ENCODE results near the gene DPP4. TPM values are rescaled to one million over a fixed set of nuclear protein-coding genes. Genes with fewer than 3 reads are reported as not detected.

Gene DPP4
- total RNA-seq, 2 experiments from 2014 or later = not detected

GRCh38 chr2:162090109-162090508 lies 16.1 kb upstream of the DPP4 start:
- TF ChIP-seq EZH2phosphoT487 (IDR thresholded peaks at IDR 0.05; ENCODE audit: borderline replicate concordance, low read depth, low read length) (no peak), CTCF (conservative IDR thresholded peaks at IDR 0.05; ENCODE audit: low read length) (no peak)
- Histone ChIP-seq H3K4me3 (ENCODE audit: low read depth, low read length, poor library complexity, severe bottlenecking) (no peak overlapping the region), H3K9me3 (ENCODE audit: low read length) (no peaks in the 10 kb centered on the region), H2AFZ (ENCODE audit: low read length) (no peak overlapping the region), H3K27ac (ENCODE audit: low read depth, low read length, poor library complexity, severe bottlenecking) (no peak overlapping the region), H3K36me3 (ENCODE audit: insufficient read depth, low read length) (no peaks in the 10 kb centered on the region), H4K20me1 (ENCODE audit: insufficient read depth, low read length) (no peaks in the 10 kb centered on the region), H3K4me1 (ENCODE audit: insufficient read depth, low read length, poor library complexity, severe bottlenecking) (no peaks in the 10 kb centered on the region), H3K9me2 (ENCODE audit: insufficient read depth, low read length) (no peaks in the 10 kb centered on the region), H3K4me2 (ENCODE audit: low read length) (no peak overlapping the region), H3K79me2 (ENCODE audit: insufficient read depth, low read depth, low read length) (no peaks in the 10 kb centered on the region)
- intact Hi-C loops (cut with micrococcal nuclease; ENCODE audit: unreplicated experiment) = no loop called here
- BruUV-seq (replicated peaks) = no TSS peak
- no peak for DNase-seq (ENCODE audit: low spot score)
- POLR2A ChIA-PET = no interaction called here
- CTCF ChIA-PET (ENCODE audit: unreplicated experiment) = no interaction called here

DNA sequence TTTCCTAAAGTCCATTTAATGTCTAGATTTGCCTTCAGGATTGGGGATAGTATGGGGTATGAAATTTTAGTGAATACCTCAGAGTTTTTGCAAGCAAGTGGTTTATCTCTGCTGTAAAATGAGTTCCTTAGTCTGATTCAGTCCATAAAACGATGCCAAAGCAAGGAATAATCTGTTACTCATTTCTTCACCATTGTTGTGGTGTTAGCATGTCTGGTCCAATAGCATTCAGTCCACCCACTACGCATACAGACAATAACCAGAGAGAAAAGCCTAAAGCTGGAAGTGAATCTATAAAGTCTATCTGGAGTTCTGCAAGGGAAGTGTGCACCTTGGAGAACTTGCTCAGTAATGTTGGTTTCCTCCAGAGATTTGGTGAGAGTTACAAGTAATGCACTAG lies 12.9 kb upstream of the DPP4 start:
- Histone ChIP-seq H3K27ac (ENCODE audit: low read depth, low read length, poor library complexity, severe bottlenecking) (no peak overlapping the region), H2AFZ (ENCODE audit: low read length) (no peak overlapping the region), H3K36me3 (ENCODE audit: insufficient read depth, low read length) (no peaks in the 10 kb centered on the region), H3K9me3 (ENCODE audit: low read length) (no peaks in the 10 kb centered on the region), H3K4me2 (ENCODE audit: low read length) (no peak overlapping the region), H3K79me2 (ENCODE audit: insufficient read depth, low read depth, low read length) (no peaks in the 10 kb centered on the region), H3K4me1 (ENCODE audit: insufficient read depth, low read length, poor library complexity, severe bottlenecking) (no peaks in the 10 kb centered on the region), H3K9me2 (ENCODE audit: insufficient read depth, low read length) (no peaks in the 10 kb centered on the region), H4K20me1 (ENCODE audit: insufficient read depth, low read length) (no peaks in the 10 kb centered on the region), H3K4me3 (ENCODE audit: low read depth, low read length, poor library complexity, severe bottlenecking) (no peak overlapping the region)
- ChIA-PET POLR2A (interaction anchor here (1.0 kb wide), 1 partner anchor 19 kb away, joined by 3 read pairs; no protein-coding TSS in a partner anchor), CTCF (ENCODE audit: unreplicated experiment) (no interaction called here)
- no TSS peak for BruUV-seq (replicated peaks)
- intact Hi-C loops (cut with micrococcal nuclease; ENCODE audit: unreplicated experiment) = no loop called here
- no peak for TF ChIP-seq CTCF (conservative IDR thresholded peaks at IDR 0.05; ENCODE audit: low read length)
- no peak for TF ChIP-seq EZH2phosphoT487 (IDR thresholded peaks at IDR 0.05; ENCODE audit: borderline replicate concordance, low read depth, low read length)
- DNase-seq (ENCODE audit: low spot score) = no peak

DNA sequence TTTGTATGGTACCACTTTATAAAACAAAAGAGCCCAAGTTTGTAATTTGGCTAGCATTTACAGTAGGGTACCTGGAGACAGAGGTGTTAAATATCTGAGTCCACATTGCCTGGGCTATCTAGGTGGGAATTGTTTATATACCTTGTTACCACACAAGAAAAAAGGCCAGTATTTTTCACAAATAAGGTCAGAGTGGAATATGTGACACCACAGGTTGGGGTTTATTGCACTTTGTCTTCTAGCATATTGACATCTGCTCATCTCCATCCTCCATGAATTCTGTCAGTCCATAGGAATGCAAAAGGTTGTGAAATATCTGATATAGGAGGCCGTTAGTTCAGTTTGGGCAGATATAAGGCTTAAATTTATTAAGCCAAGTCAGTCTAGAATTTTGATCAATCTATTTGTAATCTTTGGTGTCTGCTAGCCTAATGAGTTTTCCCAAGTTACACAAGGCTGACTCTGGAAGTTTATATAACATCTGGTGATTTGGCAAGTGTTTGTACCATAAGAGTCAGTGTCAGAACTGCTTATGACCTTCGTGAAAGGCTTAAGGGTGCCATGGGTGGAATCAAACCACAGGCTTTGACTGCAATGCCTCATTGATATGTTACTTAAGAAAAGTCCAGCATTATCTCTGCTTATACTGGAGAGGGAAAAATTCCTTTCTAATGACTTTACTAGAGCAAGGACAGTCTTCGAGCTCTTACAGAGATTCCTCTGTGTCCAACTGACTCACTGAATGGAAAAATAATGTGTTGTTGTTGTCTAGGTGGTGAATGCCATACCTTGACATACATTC lies 11.3 kb upstream of the DPP4 start:
- intact Hi-C loops (cut with micrococcal nuclease; ENCODE audit: unreplicated experiment) = no loop called here
- TF ChIP-seq CTCF (conservative IDR thresholded peaks at IDR 0.05; ENCODE audit: low read length) = no peak
- TF ChIP-seq EZH2phosphoT487 (IDR thresholded peaks at IDR 0.05; ENCODE audit: borderline replicate concordance, low read depth, low read length) = no peak
- Histone ChIP-seq H3K4me1 (ENCODE audit: insufficient read depth, low read length, poor library complexity, severe bottlenecking) (no peaks in the 10 kb centered on the region), H3K9me2 (ENCODE audit: insufficient read depth, low read length) (no peaks in the 10 kb centered on the region), H3K4me2 (ENCODE audit: low read length) (no peak overlapping the region), H3K4me3 (ENCODE audit: low read depth, low read length, poor library complexity, severe bottlenecking) (no peak overlapping the region), H3K9me3 (ENCODE audit: low read length) (no peaks in the 10 kb centered on the region), H2AFZ (ENCODE audit: low read length) (no peak overlapping the region), H4K20me1 (ENCODE audit: insufficient read depth, low read length) (no peaks in the 10 kb centered on the region), H3K36me3 (ENCODE audit: insufficient read depth, low read length) (no peaks in the 10 kb centered on the region), H3K79me2 (ENCODE audit: insufficient read depth, low read depth, low read length) (no peaks in the 10 kb centered on the region), H3K27ac (ENCODE audit: low read depth, low read length, poor library complexity, severe bottlenecking) (no peak overlapping the region)
- no peak for DNase-seq (ENCODE audit: low spot score)
- ChIA-PET POLR2A (no interaction called here), CTCF (ENCODE audit: unreplicated experiment) (no interaction called here)
- BruUV-seq (replicated peaks) = no TSS peak

Measured in OCI-LY7 (cell line).